ENCODE measurements around the gene ENAM.

ENAM gene, protein sequence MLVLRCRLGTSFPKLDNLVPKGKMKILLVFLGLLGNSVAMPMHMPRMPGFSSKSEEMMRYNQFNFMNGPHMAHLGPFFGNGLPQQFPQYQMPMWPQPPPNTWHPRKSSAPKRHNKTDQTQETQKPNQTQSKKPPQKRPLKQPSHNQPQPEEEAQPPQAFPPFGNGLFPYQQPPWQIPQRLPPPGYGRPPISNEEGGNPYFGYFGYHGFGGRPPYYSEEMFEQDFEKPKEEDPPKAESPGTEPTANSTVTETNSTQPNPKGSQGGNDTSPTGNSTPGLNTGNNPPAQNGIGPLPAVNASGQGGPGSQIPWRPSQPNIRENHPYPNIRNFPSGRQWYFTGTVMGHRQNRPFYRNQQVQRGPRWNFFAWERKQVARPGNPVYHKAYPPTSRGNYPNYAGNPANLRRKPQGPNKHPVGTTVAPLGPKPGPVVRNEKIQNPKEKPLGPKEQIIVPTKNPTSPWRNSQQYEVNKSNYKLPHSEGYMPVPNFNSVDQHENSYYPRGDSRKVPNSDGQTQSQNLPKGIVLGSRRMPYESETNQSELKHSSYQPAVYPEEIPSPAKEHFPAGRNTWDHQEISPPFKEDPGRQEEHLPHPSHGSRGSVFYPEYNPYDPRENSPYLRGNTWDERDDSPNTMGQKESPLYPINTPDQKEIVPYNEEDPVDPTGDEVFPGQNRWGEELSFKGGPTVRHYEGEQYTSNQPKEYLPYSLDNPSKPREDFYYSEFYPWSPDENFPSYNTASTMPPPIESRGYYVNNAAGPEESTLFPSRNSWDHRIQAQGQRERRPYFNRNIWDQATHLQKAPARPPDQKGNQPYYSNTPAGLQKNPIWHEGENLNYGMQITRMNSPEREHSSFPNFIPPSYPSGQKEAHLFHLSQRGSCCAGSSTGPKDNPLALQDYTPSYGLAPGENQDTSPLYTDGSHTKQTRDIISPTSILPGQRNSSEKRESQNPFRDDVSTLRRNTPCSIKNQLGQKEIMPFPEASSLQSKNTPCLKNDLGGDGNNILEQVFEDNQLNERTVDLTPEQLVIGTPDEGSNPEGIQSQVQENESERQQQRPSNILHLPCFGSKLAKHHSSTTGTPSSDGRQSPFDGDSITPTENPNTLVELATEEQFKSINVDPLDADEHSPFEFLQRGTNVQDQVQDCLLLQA

GRCh38 chr4:70628444-70628843 is at the start of gene ENAM:
Gene ENAM, plus strand, starts transcription at chr4:70628744. Its CDS starts 757 bp downstream, at chr4:70629501.
- DNase-seq, result no peak

GRCh38 chr4:70581980-70582379 is 46.6 kb upstream of the ENAM start:
- DNase-seq, result no peak

DNA sequence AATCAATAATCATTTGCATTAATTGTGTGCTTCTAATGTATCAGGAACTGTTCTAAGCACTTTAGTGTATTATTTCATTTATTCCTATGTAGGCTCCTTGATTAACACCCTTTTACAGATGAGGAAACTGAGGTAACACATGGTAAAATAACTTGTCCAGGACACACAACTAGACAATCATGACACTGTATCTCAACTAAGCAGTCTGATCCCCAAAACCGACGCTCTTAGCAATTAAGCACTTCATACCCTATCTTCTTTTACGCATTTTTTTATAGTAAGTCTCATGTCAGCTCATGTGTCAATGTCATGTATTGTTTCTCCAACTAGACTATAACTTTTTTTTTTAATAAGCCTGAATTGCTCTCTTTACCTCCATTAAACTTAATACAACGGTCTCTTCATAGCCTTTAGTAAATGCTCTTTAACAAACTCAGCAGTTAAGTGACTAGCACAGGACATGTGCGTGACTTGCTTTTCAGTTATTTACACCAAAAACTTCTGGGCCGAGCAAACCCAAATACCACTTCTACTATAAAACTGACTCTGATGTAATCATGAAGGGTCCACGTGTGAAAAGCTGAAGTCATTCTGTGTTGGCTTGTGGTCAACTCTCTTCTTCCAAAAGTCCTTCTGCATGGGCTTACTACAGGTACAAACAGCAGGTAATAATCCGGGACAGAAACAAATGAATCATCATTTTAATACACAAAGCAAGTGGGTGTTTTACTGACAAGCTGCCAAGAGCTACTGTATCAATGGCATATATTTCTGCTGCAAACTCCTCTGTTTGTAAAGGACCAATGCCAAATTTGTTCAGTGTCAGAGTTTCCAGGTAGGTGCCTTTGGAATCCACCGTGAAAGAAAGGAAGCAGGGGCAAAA is 44.4 kb upstream of the ENAM start:
- no peak for DNase-seq

GRCh38 chr4:70586841-70587240 is 41.7 kb upstream of the ENAM start:
- DNase-seq, result no peak

DNA sequence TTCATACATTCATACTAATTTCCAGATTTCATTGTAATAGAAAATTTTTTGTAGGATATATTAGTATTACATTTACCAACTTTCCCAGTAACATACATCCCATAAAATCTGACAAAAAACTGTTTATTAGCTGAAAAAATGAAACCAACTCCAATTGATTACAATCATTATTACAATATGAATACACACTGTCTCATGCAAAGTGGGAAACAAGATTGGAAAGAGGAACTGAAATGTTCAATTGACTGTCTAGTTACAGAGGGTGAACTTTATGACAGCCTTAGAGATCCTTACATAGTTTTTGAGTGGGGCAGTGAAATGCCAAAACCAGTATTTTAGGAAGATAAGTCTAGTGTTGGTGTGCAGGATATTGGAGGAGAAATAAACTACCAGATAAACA is 38.8 kb upstream of the ENAM start:
- no peak for DNase-seq

DNA sequence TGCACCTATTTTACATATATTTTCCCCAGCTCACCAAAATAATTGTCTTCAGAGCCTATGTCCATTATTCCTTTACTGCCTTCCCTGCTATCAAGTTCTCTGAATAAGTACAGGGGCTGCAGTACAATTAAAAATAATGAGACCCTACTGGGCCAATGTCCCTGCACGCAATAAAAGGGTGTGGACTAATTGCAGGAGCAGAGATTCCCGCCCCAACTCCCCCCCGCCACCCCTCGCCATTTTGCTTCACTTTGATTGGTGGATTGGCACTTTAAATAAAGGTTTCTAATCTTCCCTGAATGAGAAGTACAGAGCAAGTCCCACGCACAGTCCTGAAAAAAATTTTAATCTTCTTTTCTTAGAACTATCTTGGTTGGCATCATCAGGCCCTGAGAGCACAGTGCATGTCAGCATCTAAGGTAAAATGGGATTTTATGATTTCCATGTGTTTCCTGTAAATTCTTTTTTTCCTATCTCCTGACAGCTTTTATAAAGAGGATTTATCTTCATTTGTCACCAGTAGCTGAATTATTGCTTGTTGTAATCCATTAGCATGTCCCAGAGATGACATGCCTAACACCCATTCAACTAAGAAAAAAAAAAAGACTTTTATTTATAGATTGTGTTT is 36.5 kb upstream of the ENAM start, which contains the start of gene AMBN:
Gene AMBN (plus strand): TSS at position 302 of the 628 bp plus-strand sequence. CDS start 103 bp downstream, at position 405.
- DNase-seq, result no peak

- no peak for DNase-seq
These were observed 34.3 kb upstream of the ENAM start for GRCh38 chr4:70594196-70594595.

- no peak for DNase-seq
These were observed 28.2 kb upstream of the ENAM start for GRCh38 chr4:70600305-70600704.

DNA sequence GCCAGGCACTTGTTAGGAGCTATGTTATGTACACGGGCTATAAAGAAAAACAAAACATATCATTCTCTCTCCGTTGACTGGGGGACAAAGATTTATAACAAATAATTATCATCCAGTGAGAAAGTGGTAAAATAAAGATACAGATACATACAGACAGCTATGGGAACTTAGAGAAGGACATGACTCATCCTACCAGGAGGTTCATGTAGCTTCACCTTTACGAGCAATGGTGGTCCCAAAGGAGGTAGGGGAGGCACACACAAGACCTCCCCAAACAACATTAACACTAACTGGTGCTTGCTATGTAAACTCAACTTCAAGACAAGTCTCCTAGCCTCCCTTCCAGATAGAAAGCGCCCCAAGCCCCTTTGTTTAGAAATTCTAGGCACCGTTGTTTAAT is 27.6 kb upstream of the ENAM start:
- no peak for DNase-seq

- DNase-seq, result peak; percentile 60 to 78
These were observed 27.0 kb upstream of the ENAM start for GRCh38 chr4:70601422-70602039.

DNA sequence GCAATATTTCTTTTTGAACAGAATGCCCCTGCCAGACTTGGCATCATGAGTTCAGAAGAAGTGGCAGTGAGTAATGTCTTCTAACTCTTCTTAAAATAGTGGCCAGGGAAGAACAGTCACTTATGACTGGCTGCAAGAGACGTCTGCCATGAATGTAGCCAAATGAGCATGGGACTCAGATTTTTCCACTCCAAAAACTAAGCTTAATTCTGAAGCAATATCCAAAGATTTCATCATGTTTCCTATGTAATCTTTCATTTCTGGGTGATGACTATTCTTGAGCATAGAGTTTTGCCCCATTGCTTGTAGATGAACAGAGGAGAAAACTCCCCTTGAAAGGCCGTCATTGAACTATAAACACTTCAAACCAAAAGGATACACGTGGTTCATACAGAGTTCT is 24.7 kb upstream of the ENAM start:
- no peak for DNase-seq

DNA sequence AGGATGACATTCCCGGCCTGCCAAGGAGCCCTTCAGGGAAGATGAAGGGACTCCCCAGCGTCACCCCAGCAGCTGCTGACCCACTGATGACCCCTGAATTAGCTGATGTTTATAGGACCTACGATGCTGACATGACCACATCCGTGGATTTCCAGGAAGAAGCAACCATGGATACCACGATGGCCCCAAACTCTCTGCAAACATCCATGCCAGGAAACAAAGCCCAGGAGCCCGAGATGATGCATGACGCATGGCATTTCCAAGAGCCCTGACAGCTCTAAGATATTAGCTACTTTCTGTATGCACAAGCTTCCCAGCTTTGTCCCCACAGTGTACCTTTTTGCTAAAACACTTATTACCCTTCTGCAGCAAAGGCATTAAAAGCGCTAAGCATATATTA is 22.1 kb upstream of the ENAM start:
- DNase-seq, result no peak

DNA sequence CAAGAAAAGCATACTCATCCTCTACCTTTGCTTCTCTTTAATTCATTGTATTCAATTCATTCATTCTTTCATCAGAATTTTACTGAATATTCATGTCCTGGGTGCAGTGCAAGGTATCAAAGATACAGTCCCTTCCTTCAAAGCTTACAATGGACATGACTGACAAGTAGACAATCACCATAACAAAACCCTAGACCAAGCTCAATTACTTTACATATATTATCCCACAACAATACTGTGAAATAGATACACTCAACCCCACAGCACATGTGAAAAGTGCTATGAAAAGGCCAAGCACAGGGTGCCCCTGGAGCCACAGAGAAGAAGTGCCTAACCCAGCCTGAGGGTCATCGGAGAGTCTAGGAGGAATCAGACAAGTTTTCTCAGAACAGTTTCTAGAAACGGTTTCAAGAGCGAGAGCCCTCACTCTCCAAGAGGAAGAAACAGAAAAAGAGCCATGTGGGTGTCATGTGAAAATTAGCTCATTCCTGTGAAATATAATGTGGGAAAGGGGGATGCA is 21.1 kb upstream of the ENAM start:
- DNase-seq, result no peak

DNA sequence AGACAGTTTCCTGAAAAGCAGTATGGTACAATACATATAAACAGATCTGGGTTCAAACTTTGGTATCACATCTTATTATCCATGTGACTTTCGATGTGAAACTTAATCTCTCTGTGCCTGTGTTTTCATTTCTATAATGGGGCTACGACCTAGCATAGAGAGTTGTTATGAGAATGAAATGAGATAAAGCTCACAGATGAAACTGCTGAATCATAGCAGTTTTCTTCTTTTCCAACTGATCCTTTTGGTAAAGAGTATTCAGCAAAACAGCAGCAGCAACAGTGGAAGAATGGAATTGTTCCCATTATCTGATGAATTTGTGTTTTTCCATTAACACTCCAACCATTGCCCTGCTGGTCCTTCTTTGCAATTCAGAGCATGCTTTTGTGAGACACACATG is 20.2 kb upstream of the ENAM start:
- DNase-seq, result no peak

DNA sequence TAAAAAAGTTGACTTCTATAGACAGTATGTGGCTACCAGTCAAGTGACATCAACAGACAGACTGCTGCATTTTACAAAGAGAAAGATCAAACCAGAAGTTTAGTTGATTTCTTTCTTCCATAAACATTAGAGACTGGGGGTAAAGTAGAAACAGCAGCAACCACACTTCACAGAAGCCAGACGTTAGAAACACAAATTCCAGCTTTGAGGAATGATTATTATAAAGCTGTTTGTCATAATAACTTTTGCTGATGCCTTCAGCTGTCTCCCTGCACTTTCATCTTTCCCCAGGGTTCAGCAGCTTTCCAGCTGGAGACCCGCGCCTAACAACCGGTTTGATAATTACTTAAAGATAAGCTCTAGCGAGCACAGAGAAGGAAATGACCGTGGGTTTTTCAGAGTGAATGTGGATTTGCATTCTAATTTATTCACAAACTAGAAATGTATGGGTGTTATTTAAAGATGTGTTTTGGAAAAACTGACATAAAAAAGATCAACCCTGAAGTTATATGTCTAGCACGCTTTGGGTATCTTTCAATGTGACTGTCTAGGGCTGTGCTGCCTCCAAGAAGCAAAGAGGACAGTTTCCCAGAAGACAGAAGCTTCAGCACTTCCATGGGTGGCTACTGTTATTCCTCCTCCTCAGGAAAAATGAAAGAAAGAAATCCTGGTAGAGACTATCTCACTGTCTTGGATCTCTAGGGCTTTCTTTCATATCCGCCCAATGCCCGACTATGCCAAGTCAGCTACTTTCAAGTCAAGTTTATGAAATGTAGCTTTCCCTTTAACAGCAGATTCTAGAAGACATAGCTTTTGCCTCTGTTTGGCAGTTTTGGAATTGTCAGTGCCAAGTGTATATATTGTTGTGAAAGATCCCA is 15.0 kb upstream of the ENAM start:
- DNase-seq, result no peak

- no peak for DNase-seq
These were observed 14.4 kb upstream of the ENAM start for GRCh38 chr4:70614184-70614555.

DNA sequence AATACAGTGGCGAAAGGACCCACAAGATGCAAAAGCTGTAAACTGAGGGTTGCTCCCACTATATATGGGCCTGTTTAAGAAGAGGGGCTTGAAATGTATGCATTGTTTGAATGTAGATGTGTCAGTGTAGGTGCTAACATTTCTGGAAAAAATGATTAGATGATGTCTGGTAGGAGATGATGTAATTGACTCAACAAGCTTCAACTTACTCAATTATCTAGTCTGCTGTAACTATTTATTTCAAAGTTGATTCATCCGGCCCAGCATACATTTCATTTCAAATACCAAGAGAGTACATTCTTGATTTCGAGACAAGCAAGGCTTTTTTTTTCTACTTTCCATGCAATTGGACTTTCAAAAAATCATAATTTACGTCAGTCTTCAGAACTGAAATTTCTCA is 9.3 kb upstream of the ENAM start:
- no peak for DNase-seq

DNA sequence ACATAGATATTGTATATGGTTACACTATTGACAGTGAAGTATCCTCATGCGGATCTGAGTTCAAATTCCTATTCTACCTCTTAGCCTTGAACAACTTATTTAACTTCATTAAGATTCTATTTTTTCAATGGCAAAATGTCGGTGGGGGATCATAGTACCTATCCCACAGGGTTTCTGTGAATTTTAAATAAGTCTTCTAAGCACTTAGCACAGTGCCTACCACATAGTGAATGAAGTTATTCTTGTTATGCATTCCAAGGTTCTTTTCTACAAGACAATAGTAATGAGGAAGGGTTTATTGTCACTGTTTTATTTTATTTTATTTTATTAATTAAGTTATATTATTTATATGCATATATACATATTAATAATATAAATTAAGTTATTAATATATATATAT is 8.8 kb upstream of the ENAM start:
- no peak for DNase-seq

- DNase-seq, result no peak
These were observed 5.2 kb upstream of the ENAM start for GRCh38 chr4:70623323-70623722.

DNA sequence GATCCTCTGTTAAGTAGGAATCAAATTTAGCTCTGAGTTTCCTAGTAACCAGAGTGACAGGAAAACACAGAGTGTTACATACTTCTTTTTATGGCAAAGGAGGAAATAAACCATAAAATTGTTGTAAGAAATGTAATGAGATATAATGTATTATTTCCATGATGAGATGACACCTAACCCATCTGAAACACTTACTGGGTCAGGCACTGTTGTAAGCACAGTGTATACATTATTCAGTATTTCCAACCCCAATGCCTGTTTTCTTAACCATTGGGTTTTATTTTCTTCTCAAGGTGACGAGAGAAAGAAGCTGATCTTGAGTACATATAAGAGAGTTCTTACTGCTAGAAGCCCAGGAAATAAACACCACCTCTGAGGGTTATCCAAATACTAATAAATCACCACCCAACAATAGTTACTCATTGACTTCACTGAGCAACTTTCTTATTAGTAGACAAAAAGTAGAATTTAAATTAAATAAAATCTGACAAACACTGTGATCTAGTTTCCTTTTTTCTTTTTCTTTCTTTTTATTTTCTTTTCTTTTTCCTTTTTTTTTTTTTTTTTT is 4.2 kb upstream of the ENAM start:
- no peak for DNase-seq
